C4-2B (cell line): ENCODE results near the gene ISLR2.

Source experiments
- ZFX ChIP-seq: fragments of 450-650 bp; IDR thresholded peaks from 2 replicates; pipeline ENCODE4 v1.6.1; 2017
- TF ChIP-seq, protein P1 (sequence below): fragments of 450-650 bp; conservative IDR thresholded peaks from 2 replicates; pipeline ENCODE4 v1.5.1; 2017; ENCODE audit warnings: mild to moderate bottlenecking

GRCh38 chr15:74121039-74121438 lies 9.3 kb upstream of the ISLR2 start:
- TF ChIP-seq, protein P1, sequence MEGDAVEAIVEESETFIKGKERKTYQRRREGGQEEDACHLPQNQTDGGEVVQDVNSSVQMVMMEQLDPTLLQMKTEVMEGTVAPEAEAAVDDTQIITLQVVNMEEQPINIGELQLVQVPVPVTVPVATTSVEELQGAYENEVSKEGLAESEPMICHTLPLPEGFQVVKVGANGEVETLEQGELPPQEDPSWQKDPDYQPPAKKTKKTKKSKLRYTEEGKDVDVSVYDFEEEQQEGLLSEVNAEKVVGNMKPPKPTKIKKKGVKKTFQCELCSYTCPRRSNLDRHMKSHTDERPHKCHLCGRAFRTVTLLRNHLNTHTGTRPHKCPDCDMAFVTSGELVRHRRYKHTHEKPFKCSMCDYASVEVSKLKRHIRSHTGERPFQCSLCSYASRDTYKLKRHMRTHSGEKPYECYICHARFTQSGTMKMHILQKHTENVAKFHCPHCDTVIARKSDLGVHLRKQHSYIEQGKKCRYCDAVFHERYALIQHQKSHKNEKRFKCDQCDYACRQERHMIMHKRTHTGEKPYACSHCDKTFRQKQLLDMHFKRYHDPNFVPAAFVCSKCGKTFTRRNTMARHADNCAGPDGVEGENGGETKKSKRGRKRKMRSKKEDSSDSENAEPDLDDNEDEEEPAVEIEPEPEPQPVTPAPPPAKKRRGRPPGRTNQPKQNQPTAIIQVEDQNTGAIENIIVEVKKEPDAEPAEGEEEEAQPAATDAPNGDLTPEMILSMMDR = no peak
- TF ChIP-seq ZFX = no peak
